ENCODE results near the gene ADCY2.

ADCY2 gene

GRCh38 chr5:7503564-7503963 lies 107.6 kb downstream of the ADCY2 start:
- no peak for DNase-seq (ENCODE audit: low read depth in 2 of 2)

- DNase-seq (ENCODE audit: low read depth in 2 of 2): no peak
Measured at GRCh38 chr5:7515284-7515914, 119.5 kb downstream of the ADCY2 start.

- no peak for DNase-seq (ENCODE audit: low read depth in 2 of 2)
Measured at GRCh38 chr5:7516253-7516652, 120.3 kb downstream of the ADCY2 start.

- DNase-seq (ENCODE audit: low read depth in 2 of 2): no peak
Measured at GRCh38 chr5:7517006-7517405, 121.1 kb downstream of the ADCY2 start.

GRCh38 chr5:7518947-7519560 lies 123.1 kb downstream of the ADCY2 start:
- DNase-seq (ENCODE audit: low read depth in 2 of 2): no peak

- no peak for DNase-seq (ENCODE audit: low read depth in 2 of 2)
Measured at GRCh38 chr5:7519564-7519963, 123.6 kb downstream of the ADCY2 start.

- DNase-seq (ENCODE audit: low read depth in 2 of 2): no peak
Measured at GRCh38 chr5:7529880-7530279, 133.9 kb downstream of the ADCY2 start.

- DNase-seq (ENCODE audit: low read depth in 2 of 2): no peak
Measured at GRCh38 chr5:7533941-7534340, 138.0 kb downstream of the ADCY2 start.

- no peak for DNase-seq (ENCODE audit: low read depth in 2 of 2)
Measured at GRCh38 chr5:7534505-7534904, 138.6 kb downstream of the ADCY2 start.

GRCh38 chr5:7537573-7537972 lies 141.6 kb downstream of the ADCY2 start:
- no peak for DNase-seq (ENCODE audit: low read depth in 2 of 2)

GRCh38 chr5:7539571-7539970 lies 143.6 kb downstream of the ADCY2 start:
- no peak for DNase-seq (ENCODE audit: low read depth in 2 of 2)

GRCh38 chr5:7540736-7541485 lies 145.0 kb downstream of the ADCY2 start:
- no peak for DNase-seq (ENCODE audit: low read depth in 2 of 2)

GRCh38 chr5:7541898-7542297 lies 146.0 kb downstream of the ADCY2 start:
- DNase-seq (ENCODE audit: low read depth in 2 of 2): no peak

GRCh38 chr5:7546555-7546954 lies 150.6 kb downstream of the ADCY2 start:
- no peak for DNase-seq (ENCODE audit: low read depth in 2 of 2)

- DNase-seq (ENCODE audit: low read depth in 2 of 2): no peak
Measured at GRCh38 chr5:7548596-7548995, 152.7 kb downstream of the ADCY2 start.

- no peak for DNase-seq (ENCODE audit: low read depth in 2 of 2)
Measured at GRCh38 chr5:7565559-7565958, 169.6 kb downstream of the ADCY2 start.

- no peak for DNase-seq (ENCODE audit: low read depth in 2 of 2)
Measured at GRCh38 chr5:7576023-7576715, 180.2 kb downstream of the ADCY2 start.

GRCh38 chr5:7577381-7577780 lies 181.4 kb downstream of the ADCY2 start:
- no peak for DNase-seq (ENCODE audit: low read depth in 2 of 2)

- no peak for DNase-seq (ENCODE audit: low read depth in 2 of 2)
Measured at GRCh38 chr5:7578071-7578470, 182.1 kb downstream of the ADCY2 start.

GRCh38 chr5:7584749-7585148 lies 188.8 kb downstream of the ADCY2 start:
- no peak for DNase-seq (ENCODE audit: low read depth in 2 of 2)

GRCh38 chr5:7585807-7586206 lies 189.9 kb downstream of the ADCY2 start:
- DNase-seq (ENCODE audit: low read depth in 2 of 2): no peak

- no peak for DNase-seq (ENCODE audit: low read depth in 2 of 2)
Measured at GRCh38 chr5:7586480-7586879, 190.5 kb downstream of the ADCY2 start.

- DNase-seq (ENCODE audit: low read depth in 2 of 2): no peak
Measured at GRCh38 chr5:7589800-7590199, 193.9 kb downstream of the ADCY2 start.
